GM21447 (cell line): ENCODE measurements around the gene NDUFA11.
"Not testable (repeated sequence)": the region's sequence is repeated elsewhere in the genome, so short reads cannot be mapped to it uniquely, and the experiment has no call there.

Source experiments
- ATAC-seq: cut with Tn5 transposase; IDR thresholded peaks from one replicate; pipeline ENCODE4 v1.9.1; 2021; ENCODE audit not compliant: unreplicated experiment

The NDUFA11 gene

GRCh38 chr19:5863030-5863665, 40.4 kb downstream of the NDUFA11 start:
- ATAC-seq = no peak

GRCh38 chr19:5857203-5858081, 46.1 kb downstream of the NDUFA11 start:
- ATAC-seq = no peak

GRCh38 chr19:5855151-5855550, 48.4 kb downstream of the NDUFA11 start:
- ATAC-seq = not testable (repeated sequence)

GRCh38 chr19:5854121-5854520, 49.5 kb downstream of the NDUFA11 start:
- not testable (repeated sequence) for ATAC-seq

- no peak for ATAC-seq
Measured at GRCh38 chr19:5851302-5851701, 52.3 kb downstream of the NDUFA11 start, which contains the start of gene FUT3. Gene FUT3, minus strand, starts transcription at chr19:5851449.

GRCh38 chr19:5850743-5851293, 52.8 kb downstream of the NDUFA11 start:
- ATAC-seq = no peak

GRCh38 chr19:5850189-5850588, 53.4 kb downstream of the NDUFA11 start:
- no peak for ATAC-seq

- not testable (repeated sequence) for ATAC-seq
Measured at GRCh38 chr19:5848621-5849020, 55.0 kb downstream of the NDUFA11 start.

GRCh38 chr19:5847846-5848245, 55.7 kb downstream of the NDUFA11 start:
- not testable (repeated sequence) for ATAC-seq
